ENCODE measurements around the gene RPS6KA2.
"Not testable (repeated sequence)": the region's sequence is repeated elsewhere in the genome, so short reads cannot be mapped to it uniquely, and the experiment has no call there.

The RPS6KA2 gene

DNA sequence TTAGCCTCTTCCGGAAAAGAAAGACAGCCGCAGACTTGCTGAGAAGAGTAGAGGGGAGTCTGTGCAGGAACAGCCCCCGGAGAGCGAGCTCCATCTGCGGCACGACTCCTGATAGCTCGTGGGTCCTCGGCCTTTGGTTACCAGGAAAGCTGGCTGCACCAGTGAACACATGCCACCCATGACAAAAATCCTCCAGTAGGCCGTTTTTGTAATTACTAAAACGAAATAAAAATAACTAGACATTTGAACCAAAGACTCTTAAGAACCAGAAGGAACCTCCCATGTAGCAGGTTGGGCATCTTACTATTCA, 82.8 kb downstream of the RPS6KA2 start:
- no peak for DNase-seq

DNA sequence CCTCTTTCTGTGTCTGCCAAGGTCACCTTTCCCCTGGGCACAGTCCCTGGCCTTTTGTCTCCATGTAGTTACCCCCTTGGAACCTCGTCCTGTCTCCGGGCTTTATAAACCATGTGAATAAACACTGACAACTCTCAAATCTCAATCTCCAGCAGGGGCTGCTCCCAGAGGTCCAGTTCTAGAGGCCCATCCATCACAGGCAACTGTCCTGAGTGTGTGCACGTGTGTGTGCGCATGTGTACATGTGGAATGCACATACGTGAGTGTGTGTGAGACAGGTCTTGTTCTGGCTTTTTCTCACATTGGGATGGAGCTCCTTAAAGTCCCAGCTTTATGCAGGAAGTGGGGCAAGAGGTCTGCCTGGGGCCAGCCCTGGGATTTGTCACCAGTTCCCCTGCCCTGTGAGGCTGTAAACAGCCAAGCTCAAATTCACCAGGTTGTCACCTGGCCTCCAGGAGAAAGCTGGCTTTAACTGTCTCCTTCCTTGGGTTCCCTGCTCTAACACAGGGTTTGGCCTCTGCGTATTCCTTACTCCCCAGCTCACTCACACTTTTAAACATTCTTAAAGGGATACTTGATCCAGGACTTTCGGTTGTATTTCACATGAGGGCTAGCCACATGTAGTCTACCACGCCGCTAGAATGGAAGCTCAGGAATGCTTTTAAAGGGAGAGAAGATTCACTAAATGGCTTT, 83.3 kb downstream of the RPS6KA2 start:
- DNase-seq = no peak

DNA sequence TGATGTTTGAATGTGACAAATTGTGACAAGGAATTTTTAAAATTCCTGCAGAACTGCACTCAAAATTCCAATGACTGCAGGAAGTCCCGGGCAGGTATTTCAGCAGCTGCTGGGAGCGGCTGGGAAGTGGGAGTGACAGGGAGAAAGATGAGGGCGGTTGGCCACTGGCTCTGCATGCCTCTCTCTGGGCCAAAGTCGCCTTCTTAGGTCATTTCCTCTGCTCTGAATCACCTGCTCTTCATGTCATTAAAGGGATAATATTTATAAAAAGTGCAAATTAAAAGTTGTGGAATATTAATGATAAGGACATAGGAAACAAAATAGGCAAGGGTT, 84.5 kb downstream of the RPS6KA2 start:
- no peak for DNase-seq

DNA sequence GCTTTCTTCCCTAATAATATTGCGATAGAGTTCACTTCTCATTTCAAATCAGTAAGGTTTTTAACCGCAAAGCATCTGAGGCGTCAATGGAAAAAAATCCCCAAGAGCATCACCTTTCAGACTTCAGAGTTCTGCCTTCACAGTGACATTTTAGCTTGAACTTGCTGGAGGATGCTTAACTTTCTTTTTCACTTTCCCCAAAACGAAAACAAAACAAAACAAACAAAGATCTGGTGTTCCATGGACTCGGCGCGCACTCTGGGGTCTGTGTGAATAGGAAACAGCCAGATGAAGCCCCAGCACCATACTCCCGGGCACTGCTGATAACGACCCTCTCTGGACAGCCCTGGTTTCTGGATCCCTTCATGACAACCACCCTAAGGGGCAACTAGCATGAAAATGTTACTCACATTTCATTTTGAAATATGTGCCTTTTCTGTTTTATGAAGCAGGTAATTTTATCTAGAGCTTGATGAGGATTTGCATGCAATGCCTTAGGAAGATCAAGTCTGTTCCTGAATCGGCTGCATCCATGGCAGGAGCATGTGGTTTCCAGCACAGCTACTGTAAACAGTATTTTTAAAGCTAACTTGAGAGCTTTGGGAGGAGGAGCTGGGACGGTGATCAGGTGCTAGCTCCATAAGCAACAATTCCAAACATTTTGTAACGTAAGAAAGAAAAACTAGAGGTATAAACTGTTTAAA, 85.0 kb downstream of the RPS6KA2 start:
- no peak for DNase-seq

DNA sequence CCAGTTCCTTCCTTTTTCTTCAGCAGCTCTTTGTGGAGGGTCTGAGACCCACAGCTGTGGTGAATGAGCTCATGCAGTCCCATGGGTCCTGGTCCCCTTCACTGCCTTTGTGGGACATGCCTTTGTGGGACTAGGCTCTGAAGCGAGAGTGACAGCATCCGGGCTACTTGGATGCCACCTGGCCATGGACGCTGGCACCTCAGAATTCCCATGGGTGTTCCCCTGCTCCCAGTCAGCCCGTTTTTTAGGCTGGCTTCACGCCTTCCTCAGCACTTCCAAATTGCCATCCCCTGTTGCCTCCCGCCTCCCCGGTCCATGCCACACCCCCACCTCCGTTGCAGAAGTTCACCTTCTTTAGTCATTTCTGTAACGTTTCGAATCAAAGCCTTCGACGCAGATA, 85.7 kb downstream of the RPS6KA2 start:
- peak in 1 of 2 donors; percentile 21 for DNase-seq

DNA sequence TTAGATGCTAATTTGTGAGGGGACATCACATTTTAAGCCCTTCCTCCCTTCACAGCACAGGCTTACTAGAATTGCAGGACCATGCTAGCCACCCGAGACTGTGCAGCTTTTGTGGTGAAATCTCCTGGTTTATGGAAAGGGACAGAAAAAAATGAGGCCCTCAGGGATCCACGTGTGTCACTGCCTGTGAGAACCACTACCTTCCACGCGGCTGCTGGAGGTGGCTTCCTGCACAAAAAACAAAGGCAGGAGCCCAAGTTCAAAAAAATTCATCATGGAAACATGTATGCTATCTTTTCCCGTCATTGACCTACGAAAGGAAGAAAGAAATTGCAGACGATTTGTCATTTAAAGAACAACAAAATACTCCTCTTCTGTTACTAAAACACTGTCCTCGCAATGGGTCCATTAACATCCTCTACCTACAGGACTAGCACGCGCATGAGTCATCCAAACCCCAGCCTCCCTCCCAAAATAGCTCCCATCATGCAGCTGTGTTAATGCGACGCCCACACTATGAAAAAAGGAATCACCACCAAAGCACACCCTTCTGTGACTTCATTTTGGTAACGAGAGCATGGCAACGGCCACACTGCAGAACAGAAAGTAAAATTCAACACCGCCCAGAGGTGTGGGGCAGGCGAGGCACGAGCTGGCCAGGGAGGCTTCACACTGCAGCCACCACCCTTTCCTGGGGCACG, 86.3 kb downstream of the RPS6KA2 start:
- peak; percentile 56 to 67 for DNase-seq

DNA sequence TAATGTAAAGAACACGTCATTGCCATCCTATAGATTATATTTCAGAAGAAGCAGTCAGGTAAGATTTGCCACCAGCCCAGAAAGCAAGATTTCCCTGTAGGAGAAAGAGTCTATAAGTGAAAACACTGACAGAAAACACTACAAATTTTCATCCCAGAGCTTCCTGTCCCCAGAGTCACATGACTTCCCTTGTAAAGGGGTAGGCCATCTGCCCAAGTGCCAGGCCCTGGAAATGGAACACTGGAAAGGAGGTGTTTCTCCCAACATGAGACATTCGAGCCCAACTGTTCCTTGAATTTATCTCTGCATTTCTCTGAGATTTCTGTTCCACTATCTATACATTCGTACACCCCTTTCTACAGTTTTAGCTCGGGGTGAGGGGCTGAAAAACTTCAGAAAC, 87.5 kb downstream of the RPS6KA2 start:
- DNase-seq = no peak

DNA sequence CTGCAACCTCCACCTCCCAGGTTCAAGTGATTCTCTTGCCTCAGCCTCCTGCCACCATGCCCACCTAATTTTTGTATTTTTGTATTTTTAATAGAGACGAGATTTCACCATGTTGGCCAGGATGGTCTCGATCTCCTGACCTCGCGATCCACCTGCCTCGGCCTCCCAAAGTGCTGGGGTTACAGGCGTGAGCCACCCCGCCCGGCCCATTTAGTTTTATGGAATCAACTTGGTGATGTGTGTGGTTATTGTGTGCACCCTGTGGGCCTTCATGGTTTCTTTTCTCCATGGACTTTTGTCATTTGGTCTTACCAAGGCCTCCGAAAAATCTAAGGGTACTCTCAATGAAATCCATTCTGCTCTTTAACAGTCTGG, 88.1 kb downstream of the RPS6KA2 start:
- DNase-seq = not testable (repeated sequence)

DNA sequence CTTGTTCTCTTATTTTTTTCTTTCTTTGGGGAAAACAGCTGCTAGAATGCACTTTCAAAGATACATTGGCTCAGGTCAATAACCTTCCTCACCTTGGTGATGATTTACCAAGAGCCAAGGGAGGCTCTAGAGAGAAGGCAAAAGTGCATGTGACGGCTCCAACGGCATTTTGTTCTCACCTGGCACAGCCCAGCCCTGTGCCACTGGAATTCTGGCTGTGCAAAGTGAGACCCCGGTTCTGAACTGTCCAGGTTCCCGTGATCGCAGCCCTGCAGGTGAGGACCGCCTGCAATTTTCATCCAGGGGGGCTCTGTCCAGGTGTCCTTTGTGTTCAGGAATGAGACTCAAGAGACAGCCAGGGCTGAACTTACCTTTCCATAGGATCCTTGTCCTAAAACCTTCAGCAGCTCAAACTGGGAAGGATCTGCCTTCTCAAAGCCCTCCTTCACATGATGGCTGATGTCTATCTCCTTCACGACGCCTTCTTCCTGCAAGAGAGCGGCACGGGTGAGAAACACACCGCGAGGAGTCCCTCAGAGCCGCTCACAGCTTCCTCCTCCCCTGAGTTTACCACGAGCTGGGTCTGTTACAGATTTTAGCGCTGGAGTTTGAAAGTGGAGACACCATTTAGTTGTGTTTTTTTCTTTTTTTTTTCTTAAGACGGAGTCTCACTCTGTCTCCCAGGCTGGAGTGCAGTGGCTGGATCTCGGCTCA, 88.6 kb downstream of the RPS6KA2 start:
- DNase-seq = no peak

DNA sequence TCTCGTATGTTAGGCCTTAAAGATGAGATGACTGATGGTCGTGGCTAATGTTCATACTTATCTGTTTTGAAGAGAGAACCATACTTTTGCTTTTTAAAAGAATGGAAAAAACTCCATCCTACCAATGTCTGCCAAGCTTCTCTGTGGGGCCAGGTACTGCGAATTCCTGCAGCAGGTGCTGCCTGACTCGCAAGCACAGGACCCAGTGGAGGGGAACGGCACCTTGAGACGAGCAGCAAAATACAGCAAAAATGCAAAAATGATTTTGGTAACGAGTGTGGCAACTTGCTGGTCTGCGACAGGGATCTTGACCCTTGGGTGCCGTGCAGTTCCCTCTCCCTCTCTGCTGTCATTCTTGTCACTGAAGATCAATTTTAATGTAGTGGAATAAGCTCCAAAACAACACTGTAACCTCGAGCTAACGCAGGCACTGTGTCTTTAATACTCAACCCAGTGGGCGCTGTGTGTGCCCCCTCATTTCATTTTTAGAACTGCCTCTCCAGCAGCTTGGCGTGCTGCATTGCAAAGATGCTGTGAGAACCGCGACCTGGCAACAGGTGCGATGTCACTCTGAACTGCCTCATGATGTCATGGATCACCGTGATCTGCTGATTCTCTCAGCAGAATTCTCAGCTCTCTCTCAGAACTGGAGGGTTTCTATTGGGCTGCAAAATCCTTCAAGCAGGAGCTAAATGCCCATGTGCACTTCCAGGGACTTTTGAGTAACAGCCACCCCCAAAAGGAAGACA, 92.2 kb downstream of the RPS6KA2 start:
- DNase-seq = no peak

DNA sequence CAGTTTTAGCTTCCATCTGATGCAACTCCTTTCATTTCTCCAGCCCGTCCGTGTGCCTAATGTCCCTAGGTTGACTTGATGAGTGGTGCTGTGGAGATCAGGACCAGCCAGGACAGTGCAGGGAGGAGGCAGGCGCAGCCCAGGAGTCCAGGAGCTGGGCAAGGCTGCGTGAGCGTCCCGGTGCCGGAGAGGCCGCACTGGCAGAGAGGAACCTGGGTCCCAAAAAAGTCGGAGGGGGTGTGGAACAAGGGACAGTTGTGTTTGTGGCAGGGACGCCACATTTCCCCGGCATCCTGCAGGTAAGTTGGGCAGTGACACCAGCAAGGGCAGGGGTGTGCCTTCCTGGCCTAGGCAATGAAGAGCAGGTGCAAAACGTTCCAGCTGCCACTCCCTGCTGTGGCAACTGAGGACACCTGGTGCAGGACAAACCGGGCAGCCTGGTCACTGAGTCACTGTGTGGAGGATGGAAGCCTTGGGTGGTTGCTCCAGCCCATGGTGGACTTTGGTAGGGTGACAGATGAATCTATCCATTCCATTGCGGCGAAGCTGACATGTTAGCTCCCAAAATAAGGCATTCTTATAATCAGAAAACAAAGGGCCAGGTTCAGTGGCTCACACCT, 93.7 kb downstream of the RPS6KA2 start:
- DNase-seq = no peak

DNA sequence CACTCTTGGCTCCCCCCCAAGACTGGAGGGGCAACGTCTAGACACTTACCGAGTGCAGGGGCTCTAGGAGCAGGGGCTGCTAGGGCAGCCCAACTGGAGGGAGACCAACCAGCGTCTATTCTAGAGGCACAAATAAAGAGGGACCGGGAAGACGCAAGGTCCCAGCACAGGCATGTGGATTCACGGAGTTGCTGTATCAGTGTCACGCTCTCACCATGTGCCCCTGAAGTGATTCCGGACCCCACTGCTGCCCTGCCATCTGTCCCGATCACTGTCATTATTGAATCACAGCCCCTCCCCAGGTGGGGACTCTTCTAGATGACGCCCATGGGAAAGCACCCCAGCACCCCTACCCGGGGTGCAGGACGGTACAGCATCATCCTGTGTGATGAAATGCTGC, 94.7 kb downstream of the RPS6KA2 start:
- no peak for DNase-seq

DNA sequence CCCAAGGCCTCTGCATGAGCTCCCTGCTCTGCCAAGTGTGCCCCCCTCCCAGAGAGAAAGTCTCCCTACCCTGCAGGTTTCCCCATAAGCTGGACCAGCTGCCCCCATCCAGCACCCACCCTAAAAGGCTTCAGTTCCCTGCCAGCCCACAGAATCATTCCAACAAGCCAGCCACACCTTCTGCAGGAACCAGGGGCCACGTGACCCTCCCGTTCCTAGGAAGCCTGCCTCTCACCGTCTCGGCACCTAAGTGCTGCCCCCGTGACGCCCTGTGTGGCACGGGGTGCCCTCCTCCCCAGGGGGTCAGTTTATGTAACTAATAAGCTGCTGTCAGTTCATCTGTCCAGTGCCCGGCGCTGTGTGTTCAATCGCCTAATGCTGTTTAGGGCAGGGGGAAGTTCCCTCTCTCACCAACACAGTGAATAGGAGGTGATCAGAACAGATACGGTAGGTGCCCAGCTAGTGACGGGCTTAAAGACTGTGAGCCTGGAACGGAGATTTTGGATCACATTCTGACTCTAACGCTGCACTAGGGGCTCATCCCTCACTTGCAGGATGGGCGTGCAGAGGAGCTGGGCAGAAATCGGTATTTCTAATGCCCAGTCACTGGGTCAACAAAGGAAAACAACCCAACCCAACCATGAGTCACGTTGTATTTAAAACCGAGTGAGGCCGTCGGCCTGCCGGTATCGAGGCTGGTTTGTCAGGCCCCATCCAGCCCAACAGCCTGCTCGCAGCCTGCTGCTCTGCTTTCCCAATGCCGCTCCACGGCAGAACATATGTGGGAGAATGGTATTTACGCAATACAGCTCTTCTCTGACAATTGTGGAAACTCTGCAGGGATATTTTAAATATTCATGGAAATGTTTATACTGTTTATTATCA, 96.6 kb downstream of the RPS6KA2 start:
- no peak for DNase-seq

DNA sequence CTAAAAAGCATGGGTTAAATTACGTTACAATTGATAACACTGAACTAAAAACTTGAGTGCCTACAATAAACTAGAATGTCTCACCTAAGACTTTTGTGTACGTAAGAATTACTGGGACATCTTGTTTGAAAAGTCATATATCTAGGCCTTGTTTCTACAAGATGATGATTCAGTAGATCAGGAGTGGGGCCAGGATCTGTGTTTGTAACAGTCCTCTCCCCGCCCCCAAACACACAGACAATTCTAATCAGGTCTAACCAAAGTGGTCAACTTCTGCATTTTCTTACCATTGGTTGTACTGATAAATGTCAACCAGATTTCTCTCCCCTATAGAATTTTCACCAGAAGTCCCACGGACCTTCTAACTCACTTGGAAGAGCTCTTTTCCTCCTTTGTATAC, 97.5 kb downstream of the RPS6KA2 start:
- DNase-seq = no peak

DNA sequence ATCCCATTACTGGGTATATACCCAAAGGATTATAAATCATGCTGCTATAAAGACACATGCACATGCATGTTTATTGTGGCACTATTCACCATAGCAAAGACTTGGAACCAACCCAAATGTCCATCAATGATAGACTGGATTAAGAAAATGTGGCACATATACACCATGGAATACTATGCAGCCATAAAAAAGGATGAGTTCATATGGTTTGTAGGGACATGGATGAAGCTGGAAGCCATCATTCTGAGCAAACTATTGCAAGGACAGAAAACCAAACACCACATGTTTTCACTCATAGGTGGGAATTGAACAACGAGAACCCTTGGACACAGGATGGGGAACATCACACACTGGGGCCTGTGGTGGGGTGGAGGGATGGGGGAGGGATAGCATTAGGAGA, 98.0 kb downstream of the RPS6KA2 start:
- not testable (repeated sequence) for DNase-seq

DNA sequence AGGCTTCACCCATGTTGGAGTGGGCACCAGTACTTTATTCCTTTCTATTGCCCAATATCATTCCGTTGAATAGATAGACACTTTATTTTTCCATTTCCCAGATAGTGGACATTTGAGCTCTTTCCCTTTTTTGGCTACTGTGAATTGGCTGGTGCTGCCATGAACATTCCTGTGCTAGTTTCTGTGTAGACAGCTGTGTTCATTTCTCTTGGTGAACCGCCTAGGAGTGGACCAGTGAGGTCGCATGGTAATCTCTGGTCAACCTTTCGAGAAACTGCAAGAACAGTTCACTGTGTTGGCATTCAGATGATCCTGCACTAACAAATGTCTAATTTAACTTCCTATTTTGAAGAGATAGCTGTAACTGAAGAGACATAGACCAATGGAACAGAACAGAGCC, 99.2 kb downstream of the RPS6KA2 start:
- no peak for DNase-seq

DNA sequence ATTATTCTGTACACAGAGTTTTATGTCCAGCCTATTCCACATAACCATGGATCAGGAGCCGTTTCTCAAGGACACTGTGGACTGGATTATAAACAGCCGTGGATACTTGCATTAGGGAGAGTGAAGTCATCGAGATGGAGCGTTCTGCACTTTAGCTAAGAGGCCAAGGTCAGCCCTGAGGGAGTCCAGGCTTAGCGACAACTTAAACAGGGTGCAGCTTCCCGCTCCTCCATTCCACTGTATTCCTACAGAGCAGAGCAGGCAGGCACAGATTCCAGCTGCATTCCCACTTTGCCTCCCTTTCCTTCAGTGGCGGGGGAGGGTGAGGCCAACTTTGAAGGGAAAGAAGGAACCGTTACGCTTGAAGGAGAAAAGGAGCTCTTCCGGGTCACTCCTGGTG, 100.1 kb downstream of the RPS6KA2 start:
- no peak for DNase-seq

DNA sequence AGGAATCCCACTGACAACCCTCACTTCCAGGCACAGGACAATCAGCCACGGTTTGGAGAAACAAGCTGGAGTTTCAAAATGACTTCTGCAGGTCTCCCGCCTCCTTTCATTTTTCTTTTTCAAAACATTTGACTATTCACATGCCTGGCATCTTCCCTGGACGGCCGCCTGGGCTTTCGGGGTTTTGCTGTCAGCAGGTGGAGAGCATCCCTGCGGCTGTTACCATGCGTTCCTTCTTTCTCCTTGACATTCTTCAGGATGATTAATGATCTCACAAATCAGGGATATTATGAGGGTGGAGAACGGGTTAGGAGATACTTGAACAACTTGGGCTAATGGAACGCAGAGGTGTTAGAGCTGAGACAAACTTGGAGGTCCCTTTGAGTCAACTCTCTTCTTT, 101.5 kb downstream of the RPS6KA2 start:
- no peak for DNase-seq

DNA sequence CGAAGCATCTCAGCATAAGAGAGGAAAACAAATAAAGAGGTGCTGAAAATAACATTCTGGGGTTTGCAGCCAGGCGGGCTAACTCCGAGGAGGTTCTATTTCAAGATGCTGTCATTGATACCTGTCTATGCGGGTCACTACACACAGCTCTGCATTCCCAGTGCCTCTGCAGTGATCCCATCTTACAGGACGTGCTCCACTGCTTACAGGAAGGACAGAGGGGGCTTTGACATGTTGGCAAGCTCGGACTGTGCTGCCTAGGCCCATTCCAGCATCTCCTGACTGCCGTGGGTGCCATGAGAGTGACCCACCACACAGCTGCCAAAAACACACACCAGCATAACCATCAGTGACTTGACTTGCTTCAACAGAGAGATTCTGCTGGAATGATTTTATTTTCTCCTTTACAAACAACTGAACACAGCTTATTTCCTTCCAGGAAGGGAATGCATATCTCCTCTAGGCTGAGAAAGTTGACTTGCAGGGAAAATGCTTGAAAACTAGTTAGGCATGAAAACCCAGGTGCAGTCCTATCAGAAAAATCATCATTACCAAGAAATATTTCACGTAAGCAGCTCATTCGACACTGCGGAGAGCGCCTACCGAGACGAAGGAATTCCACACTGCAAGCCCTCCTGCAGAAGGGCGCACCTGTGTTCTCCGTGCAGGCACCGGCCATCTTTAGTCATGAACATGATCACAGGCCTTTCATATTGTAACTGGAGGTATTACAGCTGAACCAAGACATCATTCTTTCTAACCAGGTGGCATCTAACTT, 103.1 kb downstream of the RPS6KA2 start:
- no peak for DNase-seq

DNA sequence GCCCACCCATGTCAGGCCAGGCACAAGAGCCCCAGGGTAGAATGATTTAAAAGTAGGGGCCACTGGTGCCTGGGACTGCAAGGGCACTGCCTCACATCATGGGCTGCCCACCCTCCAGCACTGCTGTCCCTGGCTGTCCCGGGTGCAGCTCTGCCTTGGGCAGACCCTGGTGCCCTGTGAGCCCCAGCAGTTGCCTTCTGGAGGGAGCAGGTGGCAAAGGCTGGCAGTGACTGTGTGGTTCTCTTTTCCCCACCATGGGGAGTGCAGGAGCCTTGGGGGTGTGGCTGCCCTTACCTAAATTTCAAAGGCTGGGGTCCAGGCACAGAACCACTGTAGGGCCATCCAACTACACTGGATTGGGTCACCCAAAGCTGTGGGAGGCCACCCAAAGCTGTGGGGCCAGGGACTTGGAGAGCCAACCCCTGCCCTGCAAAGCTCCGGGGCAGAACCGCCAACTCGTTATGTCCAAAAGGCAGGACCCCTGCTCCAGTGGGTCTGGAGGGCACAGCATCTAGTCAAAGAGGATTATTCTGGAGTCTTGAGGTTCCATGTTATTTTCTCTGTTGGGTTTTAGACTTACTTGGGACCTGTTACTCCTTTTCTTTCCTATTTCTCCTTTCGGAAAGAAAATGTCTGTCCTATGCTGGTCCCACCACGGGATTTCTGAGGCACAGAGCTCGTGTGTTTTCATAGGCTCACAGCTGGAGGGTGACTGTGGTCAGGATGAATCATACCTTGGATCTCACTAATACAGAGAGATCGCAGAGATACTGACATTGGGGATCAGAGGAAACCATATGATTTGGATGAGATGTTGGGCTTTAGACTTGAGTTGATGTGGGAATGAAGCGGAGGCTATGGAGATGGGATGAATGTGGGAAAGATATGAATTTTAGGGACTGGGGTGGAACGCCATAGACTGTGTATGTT, 105.9 kb downstream of the RPS6KA2 start:
- no peak for DNase-seq

Measured in stimulated activated CD4-positive, alpha-beta T cell treated with anti-CD3 and anti-CD28 coated beads, Interleukin-2, amount 100 ng/mL, for 24 hours (primary cell).